HEK293 (cell line): ENCODE results near the gene GCH1.
A peak's percentile ranks its signal among the peaks of the same experiment; 100 is the strongest.

Source experiments
- OVOL3 ChIP-seq: fragments of 450-650 bp; formaldehyde crosslinking; IDR thresholded peaks from 2 replicates; pipeline ENCODE4 v1.5.1; 2016; ENCODE audit warnings: missing biosample characterization, missing genetic modification characterization
- SETDB1 ChIP-seq: IDR thresholded peaks from one replicate; pipeline ENCODE4 v1.6.1; 2017; ENCODE audit warnings: mild to moderate bottlenecking, low read length, moderate library complexity, mixed read lengths; ENCODE audit not compliant: insufficient read length
- SP2 ChIP-seq: fragments of 450-650 bp; formaldehyde crosslinking; IDR thresholded peaks from 2 replicates; pipeline ENCODE4 v1.5.1; 2016; ENCODE audit warnings: missing biosample characterization, missing genetic modification characterization
- ZNF146 ChIP-seq: fragments of 450-650 bp; formaldehyde crosslinking; IDR thresholded peaks from 2 replicates; pipeline ENCODE4 v1.5.1; 2016; ENCODE audit warnings: missing biosample characterization, missing genetic modification characterization
- ZNF169 ChIP-seq: fragments of 450-650 bp; formaldehyde crosslinking; IDR thresholded peaks from 2 replicates; pipeline ENCODE4 v1.5.1; 2016; ENCODE audit warnings: missing biosample characterization, missing genetic modification characterization
- ZNF19 ChIP-seq: fragments of 450-650 bp; formaldehyde crosslinking; IDR thresholded peaks from 2 replicates; pipeline ENCODE4; 2016; ENCODE audit warnings: missing biosample characterization, missing genetic modification characterization, low read depth
- ZNF23 ChIP-seq: fragments of 450-650 bp; formaldehyde crosslinking; IDR thresholded peaks from 2 replicates; pipeline ENCODE4 v1.5.1; 2016; ENCODE audit warnings: missing biosample characterization, missing genetic modification characterization, borderline replicate concordance
- ZNF248 ChIP-seq: fragments of 450-650 bp; formaldehyde crosslinking; IDR thresholded peaks from 2 replicates; pipeline ENCODE4 v1.5.1; 2017; ENCODE audit warnings: missing biosample characterization, missing genetic modification characterization
- ZNF292 ChIP-seq: fragments of 450-650 bp; formaldehyde crosslinking; IDR thresholded peaks from 2 replicates; pipeline ENCODE4 v1.5.1; 2016; ENCODE audit warnings: low read depth, missing biosample characterization, missing genetic modification characterization, borderline replicate concordance
- ZNF311 ChIP-seq: fragments of 450-650 bp; formaldehyde crosslinking; IDR thresholded peaks from 2 replicates; pipeline ENCODE4 v1.5.1; 2017; ENCODE audit warnings: missing biosample characterization, missing genetic modification characterization, borderline replicate concordance
- ZNF433 ChIP-seq: fragments of 450-650 bp; formaldehyde crosslinking; IDR thresholded peaks from 2 replicates; pipeline ENCODE4 v1.5.1; 2016; ENCODE audit warnings: missing biosample characterization, missing genetic modification characterization, low read depth
- ZNF48 ChIP-seq: fragments of 450-650 bp; formaldehyde crosslinking; IDR thresholded peaks from 2 replicates; pipeline ENCODE4 v1.5.1; 2016; ENCODE audit warnings: missing biosample characterization, missing genetic modification characterization
- ZNF510 ChIP-seq: fragments of 450-650 bp; formaldehyde crosslinking; IDR thresholded peaks from 2 replicates; pipeline ENCODE4 v1.5.1; 2018; ENCODE audit warnings: mild to moderate bottlenecking, missing genetic modification characterization, missing biosample characterization; ENCODE audit not compliant: insufficient replicate concordance
- ZNF530 ChIP-seq: fragments of 450-650 bp; formaldehyde crosslinking; IDR thresholded peaks from 2 replicates; pipeline ENCODE4 v1.5.1; 2016; ENCODE audit warnings: low read depth, missing biosample characterization, missing genetic modification characterization
- ZNF621 ChIP-seq: fragments of 450-650 bp; formaldehyde crosslinking; IDR thresholded peaks from 2 replicates; pipeline ENCODE4 v1.5.1; 2017; ENCODE audit warnings: missing biosample characterization, missing genetic modification characterization
- ZNF664 ChIP-seq: fragments of 450-650 bp; formaldehyde crosslinking; IDR thresholded peaks from 2 replicates; pipeline ENCODE4 v1.5.1; 2016; ENCODE audit warnings: missing biosample characterization, missing genetic modification characterization
- ZNF670 ChIP-seq: fragments of 450-650 bp; formaldehyde crosslinking; IDR thresholded peaks from 2 replicates; pipeline ENCODE4 v1.5.1; 2016; ENCODE audit warnings: missing biosample characterization, missing genetic modification characterization, low read depth
- ZNF76 ChIP-seq: fragments of 450-650 bp; formaldehyde crosslinking; IDR thresholded peaks from 2 replicates; pipeline ENCODE4; 2016; ENCODE audit warnings: low read depth, missing biosample characterization, missing genetic modification characterization, borderline replicate concordance
- ZNF776 ChIP-seq: fragments of 450-650 bp; formaldehyde crosslinking; IDR thresholded peaks from 2 replicates; pipeline ENCODE4 v1.5.0; 2017; ENCODE audit warnings: missing biosample characterization, missing genetic modification characterization, borderline replicate concordance
- TF ChIP-seq, protein P1 (sequence below): fragments of 450-650 bp; formaldehyde crosslinking; IDR thresholded peaks from 2 replicates; pipeline ENCODE4 v1.5.1; 2016; ENCODE audit warnings: missing biosample characterization, missing genetic modification characterization
- TF ChIP-seq, protein P2 (sequence below): fragments of 450-650 bp; formaldehyde crosslinking; IDR thresholded peaks from 2 replicates; pipeline ENCODE4 v1.5.1; 2016; ENCODE audit warnings: missing biosample characterization, missing genetic modification characterization
- TF ChIP-seq, protein P3 (sequence below): sonication (generic); formaldehyde crosslinking; IDR thresholded peaks from 2 replicates; pipeline ENCODE4 v1.8.1; 2022; ENCODE audit warnings: mild to moderate bottlenecking, moderate library complexity, missing genetic modification reagents
- TF ChIP-seq, protein P4 (sequence below): fragments of 450-650 bp; formaldehyde crosslinking; IDR thresholded peaks from 2 replicates; pipeline ENCODE4 v1.5.1; 2016; ENCODE audit warnings: missing biosample characterization, missing genetic modification characterization
- TF ChIP-seq, protein P5 (sequence below): fragments of 450-650 bp; formaldehyde crosslinking; IDR thresholded peaks from 2 replicates; pipeline ENCODE4 v1.5.1; 2016; ENCODE audit warnings: missing biosample characterization, missing genetic modification characterization, low read depth
- TF ChIP-seq, protein P6 (sequence below): fragments of 450-650 bp; formaldehyde crosslinking; IDR thresholded peaks from 2 replicates; pipeline ENCODE4; 2016; ENCODE audit warnings: missing biosample characterization, missing genetic modification characterization
- TF ChIP-seq, protein P7 (sequence below): fragments of 450-650 bp; formaldehyde crosslinking; IDR thresholded peaks from 2 replicates; pipeline ENCODE4 v1.5.1; 2016; ENCODE audit warnings: missing biosample characterization, missing genetic modification characterization

GCH1 gene

DNA sequence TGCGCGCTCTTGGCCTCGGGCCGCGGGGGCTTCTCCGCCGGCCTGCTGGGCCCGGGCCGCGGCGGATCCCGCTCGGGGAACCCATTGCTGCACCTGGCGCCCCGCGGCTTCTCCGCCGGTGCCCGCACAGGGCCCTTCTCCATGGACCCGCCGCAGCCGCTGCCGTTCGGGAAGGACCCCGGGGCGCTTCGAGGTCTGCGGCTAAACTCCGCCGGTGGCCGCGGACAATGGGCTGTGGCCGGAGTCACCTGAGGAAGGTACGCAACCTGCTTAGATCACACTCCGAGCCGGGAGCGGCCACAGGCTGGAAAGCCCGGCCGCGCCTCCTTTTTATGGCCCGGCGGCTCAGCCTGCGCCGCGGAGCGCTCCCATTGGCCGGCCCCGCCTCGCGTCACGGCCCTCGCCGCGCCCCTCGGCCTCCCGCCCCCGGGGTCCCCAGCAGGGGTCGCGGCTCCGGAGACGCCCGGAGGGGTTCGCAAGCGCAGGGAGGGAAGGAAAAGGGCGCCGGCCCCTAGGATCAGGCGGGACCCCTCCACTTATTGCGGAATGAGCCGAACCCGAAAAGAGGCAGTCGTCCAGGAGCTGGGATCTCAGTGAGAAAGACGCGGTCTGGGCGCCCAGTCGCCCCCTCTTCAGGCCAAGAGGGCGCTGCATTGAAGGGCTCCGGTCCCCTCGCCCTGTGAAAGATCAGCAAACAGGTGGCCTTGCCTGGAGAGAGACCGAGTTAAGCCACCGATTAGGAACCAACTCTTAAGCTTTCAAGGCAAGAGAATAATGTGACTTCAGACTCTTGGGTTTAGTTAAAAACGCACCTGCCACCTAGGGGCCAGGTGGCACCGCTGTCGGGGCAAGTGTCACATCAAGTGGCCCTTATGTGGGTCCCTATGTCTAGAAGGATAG is at the start of gene GCH1 (continued):
- TF ChIP-seq, protein P1, sequence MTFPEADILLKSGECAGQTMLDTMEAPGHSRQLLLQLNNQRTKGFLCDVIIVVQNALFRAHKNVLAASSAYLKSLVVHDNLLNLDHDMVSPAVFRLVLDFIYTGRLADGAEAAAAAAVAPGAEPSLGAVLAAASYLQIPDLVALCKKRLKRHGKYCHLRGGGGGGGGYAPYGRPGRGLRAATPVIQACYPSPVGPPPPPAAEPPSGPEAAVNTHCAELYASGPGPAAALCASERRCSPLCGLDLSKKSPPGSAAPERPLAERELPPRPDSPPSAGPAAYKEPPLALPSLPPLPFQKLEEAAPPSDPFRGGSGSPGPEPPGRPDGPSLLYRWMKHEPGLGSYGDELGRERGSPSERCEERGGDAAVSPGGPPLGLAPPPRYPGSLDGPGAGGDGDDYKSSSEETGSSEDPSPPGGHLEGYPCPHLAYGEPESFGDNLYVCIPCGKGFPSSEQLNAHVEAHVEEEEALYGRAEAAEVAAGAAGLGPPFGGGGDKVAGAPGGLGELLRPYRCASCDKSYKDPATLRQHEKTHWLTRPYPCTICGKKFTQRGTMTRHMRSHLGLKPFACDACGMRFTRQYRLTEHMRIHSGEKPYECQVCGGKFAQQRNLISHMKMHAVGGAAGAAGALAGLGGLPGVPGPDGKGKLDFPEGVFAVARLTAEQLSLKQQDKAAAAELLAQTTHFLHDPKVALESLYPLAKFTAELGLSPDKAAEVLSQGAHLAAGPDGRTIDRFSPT (tag by site-specific recombination) = peak; percentile 32; the same call in 1 of the 2 replicates
- TF ChIP-seq OVOL3 (tag by site-specific recombination) (no peak), ZNF292 (tag by site-specific recombination) (no peak), ZNF169 (tag by site-specific recombination) (no peak), ZNF311 (no peak), ZNF76 (tag by site-specific recombination) (no peak; the same call in 1 of the 2 replicates), ZNF146 (no peak), ZNF19 (no peak), ZNF248 (tag by site-specific recombination) (no peak), ZNF776 (tag by site-specific recombination) (no peak), ZNF621 (tag by site-specific recombination) (no peak), ZNF530 (tag by site-specific recombination) (no peak), ZNF48 (tag by site-specific recombination) (no peak), ZNF510 (tag by site-specific recombination) (no peak), ZNF23 (tag by site-specific recombination) (no peak), ZNF670 (tag by site-specific recombination) (no peak), ZNF433 (tag by site-specific recombination) (no peak), SP2 (no peak), SETDB1 (no peak), ZNF664 (tag by site-specific recombination) (no peak)
- TF ChIP-seq, protein P2, sequence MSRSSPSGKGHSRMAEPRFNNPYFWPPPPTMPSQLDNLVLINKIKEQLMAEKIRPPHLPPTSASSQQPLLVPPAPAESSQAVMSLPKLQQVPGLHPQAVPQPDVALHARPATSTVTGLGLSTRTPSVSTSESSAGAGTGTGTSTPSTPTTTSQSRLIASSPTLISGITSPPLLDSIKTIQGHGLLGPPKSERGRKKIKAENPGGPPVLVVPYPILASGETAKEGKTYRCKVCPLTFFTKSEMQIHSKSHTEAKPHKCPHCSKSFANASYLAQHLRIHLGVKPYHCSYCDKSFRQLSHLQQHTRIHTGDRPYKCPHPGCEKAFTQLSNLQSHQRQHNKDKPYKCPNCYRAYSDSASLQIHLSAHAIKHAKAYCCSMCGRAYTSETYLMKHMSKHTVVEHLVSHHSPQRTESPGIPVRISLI = no peak
- TF ChIP-seq, protein P3, sequence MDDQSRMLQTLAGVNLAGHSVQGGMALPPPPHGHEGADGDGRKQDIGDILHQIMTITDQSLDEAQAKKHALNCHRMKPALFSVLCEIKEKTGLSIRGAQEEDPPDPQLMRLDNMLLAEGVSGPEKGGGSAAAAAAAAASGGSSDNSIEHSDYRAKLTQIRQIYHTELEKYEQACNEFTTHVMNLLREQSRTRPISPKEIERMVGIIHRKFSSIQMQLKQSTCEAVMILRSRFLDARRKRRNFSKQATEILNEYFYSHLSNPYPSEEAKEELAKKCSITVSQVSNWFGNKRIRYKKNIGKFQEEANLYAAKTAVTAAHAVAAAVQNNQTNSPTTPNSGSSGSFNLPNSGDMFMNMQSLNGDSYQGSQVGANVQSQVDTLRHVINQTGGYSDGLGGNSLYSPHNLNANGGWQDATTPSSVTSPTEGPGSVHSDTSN (CRISPR knock-in tag) = peak; percentile 32; the same call in 1 of the 2 replicates
- TF ChIP-seq, protein P4, sequence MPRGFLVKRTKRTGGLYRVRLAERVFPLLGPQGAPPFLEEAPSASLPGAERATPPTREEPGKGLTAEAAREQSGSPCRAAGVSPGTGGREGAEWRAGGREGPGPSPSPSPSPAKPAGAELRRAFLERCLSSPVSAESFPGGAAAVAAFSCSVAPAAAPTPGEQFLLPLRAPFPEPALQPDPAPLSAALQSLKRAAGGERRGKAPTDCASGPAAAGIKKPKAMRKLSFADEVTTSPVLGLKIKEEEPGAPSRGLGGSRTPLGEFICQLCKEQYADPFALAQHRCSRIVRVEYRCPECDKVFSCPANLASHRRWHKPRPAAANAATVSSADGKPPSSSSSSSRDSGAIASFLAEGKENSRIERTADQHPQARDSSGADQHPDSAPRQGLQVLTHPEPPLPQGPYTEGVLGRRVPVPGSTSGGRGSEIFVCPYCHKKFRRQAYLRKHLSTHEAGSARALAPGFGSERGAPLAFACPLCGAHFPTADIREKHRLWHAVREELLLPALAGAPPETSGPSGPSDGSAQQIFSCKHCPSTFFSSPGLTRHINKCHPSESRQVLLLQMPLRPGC (tag by site-specific recombination) = no peak
- TF ChIP-seq, protein P5, sequence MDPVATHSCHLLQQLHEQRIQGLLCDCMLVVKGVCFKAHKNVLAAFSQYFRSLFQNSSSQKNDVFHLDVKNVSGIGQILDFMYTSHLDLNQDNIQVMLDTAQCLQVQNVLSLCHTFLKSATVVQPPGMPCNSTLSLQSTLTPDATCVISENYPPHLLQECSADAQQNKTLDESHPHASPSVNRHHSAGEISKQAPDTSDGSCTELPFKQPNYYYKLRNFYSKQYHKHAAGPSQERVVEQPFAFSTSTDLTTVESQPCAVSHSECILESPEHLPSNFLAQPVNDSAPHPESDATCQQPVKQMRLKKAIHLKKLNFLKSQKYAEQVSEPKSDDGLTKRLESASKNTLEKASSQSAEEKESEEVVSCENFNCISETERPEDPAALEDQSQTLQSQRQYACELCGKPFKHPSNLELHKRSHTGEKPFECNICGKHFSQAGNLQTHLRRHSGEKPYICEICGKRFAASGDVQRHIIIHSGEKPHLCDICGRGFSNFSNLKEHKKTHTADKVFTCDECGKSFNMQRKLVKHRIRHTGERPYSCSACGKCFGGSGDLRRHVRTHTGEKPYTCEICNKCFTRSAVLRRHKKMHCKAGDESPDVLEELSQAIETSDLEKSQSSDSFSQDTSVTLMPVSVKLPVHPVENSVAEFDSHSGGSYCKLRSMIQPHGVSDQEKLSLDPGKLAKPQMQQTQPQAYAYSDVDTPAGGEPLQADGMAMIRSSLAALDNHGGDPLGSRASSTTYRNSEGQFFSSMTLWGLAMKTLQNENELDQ (tag by site-specific recombination) = no peak
- TF ChIP-seq, protein P6, sequence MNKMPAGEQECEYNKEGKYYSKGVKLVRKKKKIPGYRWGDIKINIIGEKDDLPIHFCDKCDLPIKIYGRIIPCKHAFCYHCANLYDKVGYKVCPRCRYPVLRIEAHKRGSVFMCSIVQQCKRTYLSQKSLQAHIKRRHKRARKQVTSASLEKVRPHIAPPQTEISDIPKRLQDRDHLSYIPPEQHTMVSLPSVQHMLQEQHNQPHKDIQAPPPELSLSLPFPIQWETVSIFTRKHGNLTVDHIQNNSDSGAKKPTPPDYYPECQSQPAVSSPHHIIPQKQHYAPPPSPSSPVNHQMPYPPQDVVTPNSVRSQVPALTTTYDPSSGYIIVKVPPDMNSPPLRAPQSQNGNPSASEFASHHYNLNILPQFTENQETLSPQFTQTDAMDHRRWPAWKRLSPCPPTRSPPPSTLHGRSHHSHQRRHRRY (tag by site-specific recombination) = no peak
- TF ChIP-seq, protein P7, sequence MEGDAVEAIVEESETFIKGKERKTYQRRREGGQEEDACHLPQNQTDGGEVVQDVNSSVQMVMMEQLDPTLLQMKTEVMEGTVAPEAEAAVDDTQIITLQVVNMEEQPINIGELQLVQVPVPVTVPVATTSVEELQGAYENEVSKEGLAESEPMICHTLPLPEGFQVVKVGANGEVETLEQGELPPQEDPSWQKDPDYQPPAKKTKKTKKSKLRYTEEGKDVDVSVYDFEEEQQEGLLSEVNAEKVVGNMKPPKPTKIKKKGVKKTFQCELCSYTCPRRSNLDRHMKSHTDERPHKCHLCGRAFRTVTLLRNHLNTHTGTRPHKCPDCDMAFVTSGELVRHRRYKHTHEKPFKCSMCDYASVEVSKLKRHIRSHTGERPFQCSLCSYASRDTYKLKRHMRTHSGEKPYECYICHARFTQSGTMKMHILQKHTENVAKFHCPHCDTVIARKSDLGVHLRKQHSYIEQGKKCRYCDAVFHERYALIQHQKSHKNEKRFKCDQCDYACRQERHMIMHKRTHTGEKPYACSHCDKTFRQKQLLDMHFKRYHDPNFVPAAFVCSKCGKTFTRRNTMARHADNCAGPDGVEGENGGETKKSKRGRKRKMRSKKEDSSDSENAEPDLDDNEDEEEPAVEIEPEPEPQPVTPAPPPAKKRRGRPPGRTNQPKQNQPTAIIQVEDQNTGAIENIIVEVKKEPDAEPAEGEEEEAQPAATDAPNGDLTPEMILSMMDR (tag by site-specific recombination) = peak; percentile 75
